GM12892 (cell line): ENCODE data around the gene OTOG.

ENCODE experiments used
- DNase-seq: peaks from one replicate; pipeline ENCODE4 v3.0.0; 2011; ENCODE audit not compliant: insufficient read length
- FAIRE-seq: peaks from 2 replicates; lab custom pipeline; 2011; peaks lifted over from hg19 to GRCh38; lab: Jason Lieb, UNC
- POLR2A ChIP-seq: IDR thresholded peaks from 2 replicates; pipeline ENCODE4 v1.6.1; 2011; ENCODE audit warnings: low read depth, low read length, control low read depth
- POLR2AphosphoS5 ChIP-seq: IDR thresholded peaks from 2 replicates; pipeline ENCODE4 v1.6.1; 2011; ENCODE audit warnings: low read depth, low read length, control low read depth
- TAF1 ChIP-seq: IDR thresholded peaks from 2 replicates; pipeline ENCODE4 v1.6.1; 2011; ENCODE audit warnings: low read depth, mild to moderate bottlenecking, control low read depth, low read length, borderline replicate concordance

The OTOG gene

GRCh38 chr11:17598700-17599459 is 51.8 kb downstream of the OTOG start:
- TF ChIP-seq POLR2AphosphoS5, result no peak
- peak; percentile 95 for FAIRE-seq
- peak; percentile 68 for DNase-seq

- TF ChIP-seq TAF1, result no peak
- TF ChIP-seq POLR2AphosphoS5, result no peak
- TF ChIP-seq POLR2A, result no peak
- FAIRE-seq, result no peak
These were observed 52.4 kb downstream of the OTOG start for GRCh38 chr11:17599460-17599925.

DNA sequence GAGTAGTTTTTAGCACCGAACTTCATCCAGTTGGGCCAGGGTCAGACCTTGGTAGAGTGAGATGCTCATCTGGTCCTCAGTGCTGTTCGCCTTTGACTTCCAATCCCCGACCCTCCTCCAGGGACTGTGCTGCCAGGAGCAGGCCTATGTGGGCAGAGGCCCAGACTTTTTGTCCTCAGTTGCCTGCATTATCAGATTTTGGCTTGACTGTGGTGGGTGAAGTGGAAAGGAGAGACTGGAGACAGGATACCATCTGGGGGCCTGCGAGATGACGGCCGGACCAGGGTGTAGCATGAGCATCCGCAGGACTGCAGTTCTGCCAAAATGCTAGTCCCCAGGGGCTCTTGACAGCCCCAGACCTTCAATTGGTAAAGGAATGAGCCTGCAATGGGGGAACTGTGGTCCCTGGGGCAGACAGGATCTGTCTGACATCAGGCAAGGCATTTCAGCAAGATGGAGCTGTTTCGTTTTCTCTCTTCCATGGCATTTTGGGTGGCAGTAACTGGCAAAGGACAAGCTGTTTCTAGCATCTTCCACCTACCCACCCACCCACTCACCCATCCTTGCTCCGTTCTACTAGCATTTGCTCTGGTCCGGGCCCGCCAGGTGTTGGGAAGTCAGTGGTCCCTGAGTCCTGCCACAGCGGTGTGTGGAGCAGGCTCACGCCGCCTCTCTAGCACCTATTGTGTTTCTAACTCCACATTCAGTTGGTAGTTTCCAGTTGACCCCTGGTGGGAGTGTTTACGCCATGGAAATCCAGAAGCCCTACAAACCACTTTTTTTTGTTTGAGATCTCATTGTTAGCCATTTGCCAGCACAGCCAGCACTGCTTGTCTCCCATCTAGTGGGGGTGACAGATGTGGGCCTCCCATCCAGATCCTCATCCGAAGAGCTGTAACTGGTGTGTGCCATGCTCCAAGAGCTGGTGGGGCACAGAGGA is 53.5 kb downstream of the OTOG start:
- no peak for TF ChIP-seq POLR2A
- no peak for TF ChIP-seq POLR2AphosphoS5
- no peak for TF ChIP-seq TAF1
- FAIRE-seq, result peak; percentile 40
- no peak for DNase-seq

More at GRCh38 chr11:17599460-17599925, 52.4 kb downstream of the OTOG start:
- DNase-seq, result no peak

- FAIRE-seq, result no peak
These were observed 54.2 kb downstream of the OTOG start for GRCh38 chr11:17601256-17601671.

DNA sequence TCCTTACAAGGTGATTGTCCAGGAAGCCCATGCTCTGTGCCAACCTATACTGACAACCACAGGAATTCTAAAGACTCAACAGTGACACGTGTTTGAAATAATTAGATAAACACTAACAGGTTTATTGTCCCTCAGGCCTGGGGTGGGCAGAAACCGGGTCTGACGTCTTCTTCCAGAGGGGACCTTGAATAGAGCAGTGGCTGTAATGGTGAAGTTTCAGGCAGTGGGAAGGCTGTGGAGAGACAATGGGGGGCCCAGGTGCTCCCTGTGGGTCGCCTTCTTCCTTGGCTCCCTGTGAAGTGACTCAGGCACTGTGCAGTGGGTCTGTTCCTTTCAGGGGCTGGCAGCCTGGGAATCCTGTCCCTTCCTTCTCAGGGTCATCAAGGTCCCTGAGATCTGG is 54.6 kb downstream of the OTOG start:
- FAIRE-seq (no peak), DNase-seq (no peak)
- TF ChIP-seq POLR2A (no peak), POLR2AphosphoS5 (no peak), TAF1 (no peak)

More at GRCh38 chr11:17601256-17601671, 54.2 kb downstream of the OTOG start:
- no peak for TF ChIP-seq POLR2AphosphoS5
- TF ChIP-seq POLR2A, result no peak
- no peak for TF ChIP-seq TAF1
- DNase-seq, result no peak

DNA sequence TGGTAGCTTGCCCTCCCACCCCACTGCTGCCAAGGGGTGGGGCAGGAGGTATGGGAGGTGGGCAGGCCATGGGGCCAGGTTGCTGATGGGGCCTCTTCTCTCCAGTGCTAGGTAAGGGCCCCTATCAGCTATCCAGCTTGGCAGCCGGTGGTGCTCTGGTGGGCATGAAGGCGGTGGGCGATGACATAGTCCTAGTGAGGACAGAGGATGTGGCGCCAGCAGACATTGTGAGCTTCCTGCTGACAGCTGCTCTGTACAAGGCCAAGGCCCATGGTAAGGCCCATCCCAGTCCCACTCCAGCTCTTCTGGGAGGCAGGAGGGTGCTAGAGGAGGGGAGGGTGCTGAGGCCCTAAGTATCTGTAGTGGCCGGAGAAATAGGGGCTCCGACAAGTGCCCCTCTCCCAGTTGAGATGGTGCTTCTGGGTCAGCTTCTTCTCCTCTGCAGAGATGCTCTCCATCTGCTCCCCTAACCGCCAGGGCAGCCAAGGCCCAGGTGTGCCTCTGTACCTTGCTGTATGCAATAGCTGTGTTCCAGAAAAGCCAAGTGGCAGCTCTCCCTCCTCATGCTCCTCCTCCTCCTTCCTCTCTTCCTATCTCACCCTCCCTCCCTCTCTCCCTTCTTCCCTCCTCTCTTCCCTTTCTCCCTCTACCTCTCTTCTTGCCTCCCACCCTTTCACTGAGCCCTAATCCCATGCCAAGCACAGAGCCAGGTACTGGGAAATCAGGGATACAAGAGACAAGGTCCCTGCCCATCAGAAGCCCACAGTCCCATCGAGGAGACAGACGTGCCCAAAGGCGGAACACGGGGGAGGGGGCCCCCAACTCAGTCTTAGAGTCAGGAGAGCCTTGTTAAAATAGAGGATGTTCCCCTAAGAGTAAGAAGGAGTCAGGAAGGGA is 55.3 kb downstream of the OTOG start:
- no peak for FAIRE-seq
- TF ChIP-seq TAF1, result no peak
- TF ChIP-seq POLR2AphosphoS5, result no peak
- TF ChIP-seq POLR2A, result no peak
- DNase-seq, result no peak

DNA sequence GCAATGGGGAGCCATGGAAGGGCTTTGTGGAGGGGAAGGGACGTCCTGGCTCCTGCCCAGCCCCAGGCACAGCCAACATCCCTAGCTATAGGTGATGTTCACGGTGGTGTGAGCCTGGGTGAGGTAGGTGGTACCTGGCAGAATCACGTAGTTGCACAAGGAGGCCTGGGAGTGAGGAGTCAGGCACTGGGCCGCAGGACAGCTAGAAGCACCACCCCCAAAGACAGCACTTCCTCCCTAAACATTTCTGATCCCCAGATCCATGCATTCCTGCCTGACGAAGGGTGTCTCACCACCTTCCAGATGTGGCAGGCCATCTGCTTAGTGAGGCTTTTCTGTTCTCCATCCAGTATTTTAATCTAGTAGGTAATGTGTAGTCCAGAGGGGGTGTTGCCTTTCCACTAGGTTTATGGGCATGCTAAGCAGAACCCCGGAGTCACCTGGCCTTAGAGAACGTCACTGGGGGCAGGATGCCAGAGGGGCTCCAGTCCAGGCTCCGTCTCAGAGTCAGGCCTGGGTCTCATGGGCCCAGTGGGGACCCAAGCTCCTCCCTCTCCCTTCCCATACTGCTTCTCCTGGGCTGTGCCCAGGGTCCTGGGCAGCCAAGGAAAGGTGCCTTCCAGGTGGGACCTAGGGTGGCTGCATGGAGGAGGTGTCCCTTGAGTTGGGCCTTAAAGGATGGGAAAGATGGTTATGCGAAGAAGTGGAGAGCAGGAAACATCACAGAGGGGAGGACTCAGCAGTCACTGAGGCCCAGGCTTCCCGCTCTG is 56.2 kb downstream of the OTOG start:
- TF ChIP-seq TAF1 (no peak), POLR2A (no peak), POLR2AphosphoS5 (no peak)
- FAIRE-seq (no peak), DNase-seq (no peak)

- no peak for FAIRE-seq
- TF ChIP-seq TAF1, result no peak
- no peak for TF ChIP-seq POLR2AphosphoS5
- TF ChIP-seq POLR2A, result no peak
- DNase-seq, result no peak
These were observed 57.3 kb downstream of the OTOG start for GRCh38 chr11:17604201-17604914.

DNA sequence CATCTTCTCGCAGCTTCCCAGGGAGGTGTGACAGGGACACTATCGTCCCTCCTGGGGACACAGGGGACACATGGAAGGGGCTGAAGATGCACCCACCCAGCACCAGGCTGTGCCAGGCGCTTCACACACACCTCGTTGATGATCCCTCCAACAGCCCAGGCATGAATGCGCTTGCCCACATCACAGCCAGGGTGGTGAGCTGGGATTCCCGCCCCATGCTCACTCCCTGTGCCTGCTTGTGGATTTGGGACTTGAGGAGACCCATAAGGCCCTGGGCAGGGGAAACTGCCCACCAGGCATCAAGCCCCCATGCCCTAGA is 57.8 kb downstream of the OTOG start:
- FAIRE-seq (no peak), DNase-seq (no peak)
- TF ChIP-seq POLR2A (no peak), TAF1 (no peak), POLR2AphosphoS5 (no peak)

- DNase-seq (no peak), FAIRE-seq (no peak)
- TF ChIP-seq POLR2A, result no peak
- TF ChIP-seq TAF1, result no peak
- TF ChIP-seq POLR2AphosphoS5, result no peak
These were observed 58.6 kb downstream of the OTOG start for GRCh38 chr11:17605651-17606122.
